GM18867 (cell line): ENCODE measurements around the gene USP2.

Experiments
- ATAC-seq: cut with Tn5 transposase; IDR thresholded peaks from one replicate; pipeline ENCODE4 v1.9.1; 2021; ENCODE audit warnings: mild to moderate bottlenecking, moderate library complexity; ENCODE audit not compliant: unreplicated experiment

Gene USP2

GRCh38 chr11:119343726-119344125, 37.8 kb downstream of the USP2 start:
- ATAC-seq, result no peak

GRCh38 chr11:119342362-119343130, 38.9 kb downstream of the USP2 start:
- ATAC-seq, result no peak

GRCh38 chr11:119342023-119342300, 39.5 kb downstream of the USP2 start:
- ATAC-seq, result no peak

GRCh38 chr11:119341222-119342022, 40.1 kb downstream of the USP2 start:
- ATAC-seq, result no peak

- ATAC-seq, result no peak
These were observed 40.9 kb downstream of the USP2 start, which contains the start of gene C1QTNF5 for GRCh38 chr11:119340335-119341221. Gene C1QTNF5, minus strand, starts transcription at chr11:119340883. Its CDS starts 486 bp downstream, at chr11:119340397.

- ATAC-seq, result no peak
These were observed 41.7 kb downstream of the USP2 start for GRCh38 chr11:119339589-119340334.

- ATAC-seq, result no peak
These were observed 42.4 kb downstream of the USP2 start for GRCh38 chr11:119338965-119339588.

GRCh38 chr11:119338318-119338890, 43.1 kb downstream of the USP2 start:
- no peak for ATAC-seq

GRCh38 chr11:119337581-119338317, 43.7 kb downstream of the USP2 start:
- ATAC-seq, result no peak

GRCh38 chr11:119336744-119337469, 44.6 kb downstream of the USP2 start:
- no peak for ATAC-seq

- ATAC-seq, result no peak
These were observed 45.6 kb downstream of the USP2 start for GRCh38 chr11:119335655-119336543.

- no peak for ATAC-seq
These were observed 46.3 kb downstream of the USP2 start for GRCh38 chr11:119335091-119335654.

- ATAC-seq, result peak; percentile 91
These were observed 47.1 kb downstream of the USP2 start, which contains the start of gene RNF26 for GRCh38 chr11:119334174-119334930. Gene RNF26, plus strand, starts transcription at chr11:119334527. Its CDS starts 596 bp downstream, at chr11:119335123.

- ATAC-seq, result no peak
These were observed 49.3 kb downstream of the USP2 start for GRCh38 chr11:119332111-119332765.

- ATAC-seq, result no peak
These were observed 51.3 kb downstream of the USP2 start for GRCh38 chr11:119330237-119330636.

- ATAC-seq, result no peak
These were observed 52.2 kb downstream of the USP2 start for GRCh38 chr11:119329320-119329719.
